ENCODE measurements around the gene MLKL.

DNA sequence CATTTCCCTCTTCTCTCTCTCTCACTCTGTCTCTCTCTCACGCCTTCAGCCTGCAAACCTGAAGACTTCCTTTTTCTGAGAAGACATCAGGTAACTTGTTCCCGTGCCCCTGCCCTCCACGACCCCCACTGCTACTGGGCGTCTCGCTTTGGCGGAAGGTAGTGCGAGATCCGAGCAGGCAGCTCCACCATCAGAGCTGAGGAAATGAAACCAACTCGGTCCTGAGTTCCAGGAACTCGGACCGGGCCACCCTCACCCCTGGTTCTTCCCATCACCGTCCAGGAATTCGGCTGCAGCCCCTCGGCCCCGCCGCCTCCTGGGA is 585 bp downstream of the MLKL start:
- TF ChIP-seq, protein P1, sequence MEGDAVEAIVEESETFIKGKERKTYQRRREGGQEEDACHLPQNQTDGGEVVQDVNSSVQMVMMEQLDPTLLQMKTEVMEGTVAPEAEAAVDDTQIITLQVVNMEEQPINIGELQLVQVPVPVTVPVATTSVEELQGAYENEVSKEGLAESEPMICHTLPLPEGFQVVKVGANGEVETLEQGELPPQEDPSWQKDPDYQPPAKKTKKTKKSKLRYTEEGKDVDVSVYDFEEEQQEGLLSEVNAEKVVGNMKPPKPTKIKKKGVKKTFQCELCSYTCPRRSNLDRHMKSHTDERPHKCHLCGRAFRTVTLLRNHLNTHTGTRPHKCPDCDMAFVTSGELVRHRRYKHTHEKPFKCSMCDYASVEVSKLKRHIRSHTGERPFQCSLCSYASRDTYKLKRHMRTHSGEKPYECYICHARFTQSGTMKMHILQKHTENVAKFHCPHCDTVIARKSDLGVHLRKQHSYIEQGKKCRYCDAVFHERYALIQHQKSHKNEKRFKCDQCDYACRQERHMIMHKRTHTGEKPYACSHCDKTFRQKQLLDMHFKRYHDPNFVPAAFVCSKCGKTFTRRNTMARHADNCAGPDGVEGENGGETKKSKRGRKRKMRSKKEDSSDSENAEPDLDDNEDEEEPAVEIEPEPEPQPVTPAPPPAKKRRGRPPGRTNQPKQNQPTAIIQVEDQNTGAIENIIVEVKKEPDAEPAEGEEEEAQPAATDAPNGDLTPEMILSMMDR (IDR thresholded peaks at IDR 0.05): no peak
- TF ChIP-seq POLR2AphosphoS5 (IDR thresholded peaks at IDR 0.05): no peak
- no peak for TF ChIP-seq EP300 (IDR thresholded peaks at IDR 0.05)
